GM18498 (cell line): ENCODE data around the gene CCDC73.
"Not testable (repeated sequence)": the region's sequence is repeated elsewhere in the genome, so short reads cannot be mapped to it uniquely, and the experiment has no call there.

Experiments used
- ATAC-seq: cut with Tn5 transposase; IDR thresholded peaks from one replicate; pipeline ENCODE4 v1.9.1; 2021; ENCODE audit warnings: mild to moderate bottlenecking, moderate library complexity; ENCODE audit not compliant: unreplicated experiment

The CCDC73 gene

DNA sequence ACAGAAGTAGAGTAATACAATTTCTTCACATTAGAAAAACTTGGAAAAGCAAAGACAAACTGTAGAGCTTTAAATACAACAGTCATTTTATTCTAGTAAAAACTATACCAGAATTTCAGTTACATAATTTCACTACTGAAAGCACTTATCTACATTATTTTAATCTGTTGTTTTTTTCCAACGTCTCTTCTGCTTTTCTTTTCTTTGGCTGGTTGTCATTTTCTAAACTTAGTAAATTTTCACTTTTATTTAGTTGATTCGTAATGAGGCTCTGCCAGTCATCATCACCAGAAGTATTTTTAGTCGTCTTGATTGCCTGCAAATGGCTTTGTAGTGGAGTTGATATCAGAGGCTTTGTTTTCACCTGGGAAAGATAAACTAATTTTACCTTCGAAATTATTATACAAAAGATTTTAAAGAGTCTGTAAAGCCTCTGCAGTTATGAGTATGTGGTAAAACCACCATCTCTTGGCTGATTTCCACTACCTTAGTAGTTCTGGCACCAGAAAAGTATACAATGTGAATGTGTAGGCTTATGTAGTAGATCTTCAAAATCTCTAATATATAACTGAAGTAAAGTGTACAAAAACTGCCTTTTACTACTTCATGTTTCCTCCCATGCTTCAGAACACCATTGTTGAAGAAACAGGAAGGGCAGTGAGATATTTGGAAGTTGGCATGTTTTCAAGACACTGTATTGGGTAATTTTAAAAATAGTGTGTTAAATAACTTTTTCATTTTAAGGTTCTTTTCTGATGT, 191.6 kb downstream of the CCDC73 start:
- ATAC-seq: no peak

GRCh38 chr11:32597921-32598320, 196.5 kb downstream of the CCDC73 start:
- no peak for ATAC-seq

DNA sequence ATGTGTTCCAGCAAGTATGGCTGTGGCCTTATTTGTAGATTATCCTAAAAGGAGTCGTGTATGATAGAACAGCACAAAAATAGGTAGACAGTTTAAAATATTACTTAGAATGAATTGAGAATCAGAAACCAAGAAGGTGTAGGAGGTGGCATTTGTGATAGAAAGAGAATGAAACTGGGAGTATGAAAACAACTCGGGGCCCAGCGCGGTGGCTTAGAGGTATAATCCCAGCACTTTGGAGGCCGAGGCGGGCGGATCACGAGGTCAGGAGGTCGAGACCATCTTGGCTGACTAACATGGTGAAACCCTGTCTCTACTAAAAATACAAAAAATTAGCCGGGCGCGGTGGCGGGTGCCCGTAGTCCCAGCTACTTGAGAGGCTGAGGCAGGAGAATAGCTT, 198.3 kb downstream of the CCDC73 start:
- not testable (repeated sequence) for ATAC-seq

DNA sequence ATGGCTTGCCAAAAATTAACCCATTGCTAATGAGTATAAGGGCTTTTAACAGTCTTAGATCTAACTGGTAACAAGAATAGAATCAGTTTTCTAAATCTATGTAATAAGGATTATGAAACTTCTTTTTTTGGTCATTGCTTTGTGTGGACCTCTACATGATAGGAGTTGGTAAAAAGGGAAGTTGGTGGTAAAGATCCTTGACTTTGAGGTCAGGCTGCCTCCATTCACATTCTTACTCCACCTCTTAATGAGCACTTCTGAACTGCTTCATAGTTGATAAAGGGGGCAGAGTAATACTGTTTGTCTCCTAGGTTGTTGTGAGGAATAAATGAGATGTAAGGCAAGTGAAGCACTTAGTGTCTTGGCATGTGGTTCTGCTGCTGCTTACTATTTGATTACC, 200.2 kb downstream of the CCDC73 start:
- ATAC-seq: no peak

DNA sequence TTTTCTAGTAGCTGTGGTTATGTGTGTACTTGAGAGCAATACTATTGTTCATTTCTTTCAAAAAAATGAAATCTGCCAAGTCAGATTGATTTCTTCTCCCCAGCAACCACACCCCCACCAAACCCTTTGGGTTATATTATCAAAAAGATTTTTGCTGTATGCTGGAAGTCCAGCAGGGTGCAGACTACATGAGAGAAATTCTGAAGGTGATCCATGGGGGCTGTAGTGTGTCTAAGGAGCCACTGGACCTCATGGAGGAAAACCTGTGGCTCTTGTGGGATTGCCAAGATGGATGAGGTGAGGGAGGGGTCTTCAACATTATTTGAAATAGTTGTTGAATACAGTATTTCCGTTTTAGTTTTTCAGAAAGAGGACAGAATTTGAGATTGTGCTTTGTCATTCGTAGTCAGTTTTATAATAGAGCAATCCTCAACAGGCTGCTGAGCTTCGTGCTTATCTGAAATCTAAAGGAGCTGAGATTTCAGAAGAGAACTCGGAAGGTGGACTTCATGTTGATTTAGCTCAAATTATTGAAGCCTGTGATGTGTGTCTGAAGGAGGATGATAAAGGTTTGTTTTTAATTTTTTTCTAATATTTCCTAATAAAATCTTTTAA, 207.8 kb downstream of the CCDC73 start:
- ATAC-seq: no peak

GRCh38 chr11:32584921-32585320, 209.5 kb downstream of the CCDC73 start:
- ATAC-seq: no peak

- peak; percentile 97 for ATAC-seq
These were observed 210.8 kb downstream of the CCDC73 start, which contains the start of gene EIF3M for GRCh38 chr11:32583459-32584271. TSS of gene EIF3M (plus strand) at chr11:32583831. CDS start at chr11:32583888, 57 bp downstream.

- ATAC-seq: no peak
These were observed 212.9 kb downstream of the CCDC73 start for GRCh38 chr11:32581556-32581955.

DNA sequence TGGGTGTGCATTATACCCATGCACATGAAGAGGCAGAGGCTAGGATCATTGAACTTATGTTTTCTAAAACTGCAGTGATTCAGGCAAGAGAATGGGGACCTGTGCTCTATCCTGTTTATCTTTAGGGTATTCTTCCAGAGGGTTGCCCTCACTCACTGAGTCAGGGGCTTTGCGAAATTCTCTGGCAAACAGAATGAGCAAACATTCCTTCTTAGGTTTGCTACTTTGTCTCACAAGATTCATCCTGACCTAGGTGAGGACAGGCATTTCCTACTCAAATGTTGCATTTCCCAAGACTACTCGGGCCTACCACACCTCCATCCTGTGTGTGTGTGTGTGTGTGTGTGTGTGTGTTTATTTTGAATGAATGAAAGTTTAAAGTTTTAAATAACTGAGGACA, 213.5 kb downstream of the CCDC73 start:
- no peak for ATAC-seq

DNA sequence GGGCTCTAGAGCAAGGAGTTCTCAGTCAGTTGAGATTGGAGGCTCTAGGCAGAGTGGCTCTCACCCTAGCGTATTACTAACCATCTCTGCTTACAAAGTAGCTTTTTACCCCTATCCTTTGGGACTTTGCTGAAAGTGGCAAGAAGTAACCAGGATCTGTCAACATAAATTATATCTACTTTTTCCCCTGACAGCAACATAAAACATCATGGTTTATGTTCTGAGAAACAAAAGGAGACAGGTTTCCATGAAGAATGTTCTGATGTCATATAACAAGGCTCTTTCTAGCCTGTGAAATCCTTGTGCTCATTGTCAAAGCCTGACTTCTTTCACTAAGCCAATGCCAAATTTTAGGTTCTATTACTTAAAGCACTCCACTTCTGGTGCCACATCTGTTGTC, 218.0 kb downstream of the CCDC73 start:
- ATAC-seq: no peak

- no peak for ATAC-seq
These were observed 219.4 kb downstream of the CCDC73 start for GRCh38 chr11:32575070-32575469.

- no peak for ATAC-seq
These were observed 220.0 kb downstream of the CCDC73 start for GRCh38 chr11:32574421-32574820.

GRCh38 chr11:32573228-32573627, 221.2 kb downstream of the CCDC73 start:
- no peak for ATAC-seq

DNA sequence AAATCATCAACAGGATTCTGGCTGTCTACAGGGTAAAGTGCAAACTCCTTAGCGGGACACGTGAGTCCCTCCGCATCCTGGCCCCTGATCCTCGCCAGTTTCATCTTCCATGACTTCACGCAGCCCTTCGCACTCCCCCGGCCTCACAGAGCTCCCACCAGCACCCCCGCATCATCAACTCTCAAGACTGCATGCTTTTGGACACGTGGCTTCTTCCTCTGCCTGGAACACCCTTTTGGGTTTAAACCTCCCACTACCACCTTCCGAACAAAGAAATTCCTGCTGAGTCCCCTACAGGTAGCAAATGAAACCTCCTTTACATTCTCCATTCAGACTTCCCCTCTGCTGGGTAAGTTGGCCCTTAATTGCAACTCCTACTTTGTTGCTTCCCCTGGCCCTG, 223.4 kb downstream of the CCDC73 start:
- ATAC-seq: no peak

DNA sequence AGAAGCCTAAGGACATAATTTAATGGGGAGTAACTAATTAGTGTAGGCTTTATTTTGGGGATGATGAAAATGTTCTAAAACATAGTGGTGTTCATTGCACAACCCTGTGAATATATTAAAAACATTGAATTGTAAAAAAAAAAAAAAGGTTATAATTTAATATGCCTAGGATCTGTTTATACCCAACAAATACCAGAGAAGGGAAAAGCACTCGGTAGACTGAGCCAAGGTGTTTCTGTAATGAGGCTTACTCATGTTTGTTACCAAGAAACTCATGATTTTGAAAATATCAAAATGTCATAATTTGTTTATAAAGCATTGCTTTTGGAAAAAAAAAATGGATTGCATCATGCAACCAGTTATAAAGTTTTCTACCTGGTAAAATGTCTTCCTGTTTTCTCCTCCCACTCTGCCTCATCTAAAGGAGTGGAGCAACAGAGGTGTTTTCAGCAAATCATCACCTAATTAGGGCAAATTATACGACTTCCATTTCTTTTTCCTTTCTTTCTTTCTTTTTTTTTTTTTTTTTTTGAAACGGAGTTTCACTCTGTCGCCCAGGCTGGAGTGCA, 225.1 kb downstream of the CCDC73 start:
- no peak for ATAC-seq

- no peak for ATAC-seq
These were observed 227.3 kb downstream of the CCDC73 start for GRCh38 chr11:32567154-32567553.

DNA sequence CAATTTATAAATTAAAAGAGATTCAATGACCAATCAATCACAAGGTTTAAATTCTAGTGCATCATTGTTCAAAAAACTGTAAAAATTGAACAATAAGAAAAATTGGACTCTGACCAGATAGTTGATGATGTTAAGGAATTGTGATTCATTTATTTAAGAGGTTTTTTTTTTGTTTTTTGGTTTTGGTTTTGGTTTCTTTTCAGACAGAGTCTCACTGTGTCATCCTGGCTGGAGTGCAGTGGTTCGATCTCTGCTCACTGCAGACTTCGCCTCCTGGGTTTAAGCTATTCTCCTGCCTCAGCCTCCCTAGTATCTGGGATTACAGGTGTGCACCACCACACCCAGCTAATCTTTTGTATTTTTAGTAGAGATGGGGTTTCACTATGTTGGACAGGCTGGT, 227.9 kb downstream of the CCDC73 start:
- ATAC-seq: no peak

- ATAC-seq: no peak
These were observed 230.9 kb downstream of the CCDC73 start for GRCh38 chr11:32563600-32563959.

- ATAC-seq: no peak
These were observed 231.4 kb downstream of the CCDC73 start for GRCh38 chr11:32562839-32563599.

- ATAC-seq: no peak
These were observed 232.6 kb downstream of the CCDC73 start for GRCh38 chr11:32561835-32562234.

- ATAC-seq: no peak
These were observed 238.6 kb downstream of the CCDC73 start for GRCh38 chr11:32555895-32556294.
